GM19468 (cell line): Measurements from ENCODE around the gene FOXP1.

Experiments
- ATAC-seq: cut with Tn5 transposase; IDR thresholded peaks from one replicate; pipeline ENCODE4 v1.9.1; 2021; ENCODE audit warnings: mild to moderate bottlenecking, moderate library complexity, moderate number of reproducible peaks; ENCODE audit not compliant: unreplicated experiment; ENCODE audit errors: extremely low read depth

The FOXP1 gene

DNA sequence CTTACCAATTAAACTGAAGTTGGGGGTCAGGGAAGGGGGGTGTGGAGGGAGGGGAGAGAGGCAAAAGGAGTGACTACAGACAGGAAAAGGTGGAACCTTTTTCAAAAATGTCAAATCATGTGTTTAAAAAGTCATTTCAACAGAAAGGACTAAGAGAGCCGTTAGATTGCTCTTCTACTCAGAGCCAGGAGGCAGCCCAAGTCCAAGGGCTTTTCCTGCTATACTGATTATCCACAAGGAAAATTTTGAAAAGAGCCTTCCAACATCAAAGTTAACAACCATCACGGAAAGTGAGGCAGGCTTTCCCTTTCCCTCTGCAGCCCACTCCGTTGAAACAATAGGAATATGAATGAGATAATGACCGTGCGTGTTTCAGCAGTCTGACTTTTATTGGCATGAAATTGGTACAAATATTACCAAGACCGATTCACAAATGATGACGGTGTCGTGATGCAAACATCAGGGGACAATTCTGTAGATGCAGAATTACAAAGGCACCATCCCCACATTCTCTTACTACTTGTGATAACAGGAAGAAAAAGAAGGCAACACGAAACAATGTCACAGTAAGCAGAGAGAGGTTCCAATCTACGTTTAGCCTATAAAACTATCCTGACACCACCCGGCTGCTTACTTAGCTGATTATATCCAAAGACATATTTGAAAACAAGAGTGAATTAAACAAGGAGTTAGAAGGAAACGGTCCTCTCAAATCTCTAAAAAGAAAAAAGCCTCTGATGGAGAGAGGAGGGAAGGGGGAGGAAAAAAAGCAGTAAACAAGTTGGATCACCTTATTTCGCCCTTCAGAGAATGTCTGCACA is 453.7 kb downstream of the FOXP1 start:
- ATAC-seq: no peak

DNA sequence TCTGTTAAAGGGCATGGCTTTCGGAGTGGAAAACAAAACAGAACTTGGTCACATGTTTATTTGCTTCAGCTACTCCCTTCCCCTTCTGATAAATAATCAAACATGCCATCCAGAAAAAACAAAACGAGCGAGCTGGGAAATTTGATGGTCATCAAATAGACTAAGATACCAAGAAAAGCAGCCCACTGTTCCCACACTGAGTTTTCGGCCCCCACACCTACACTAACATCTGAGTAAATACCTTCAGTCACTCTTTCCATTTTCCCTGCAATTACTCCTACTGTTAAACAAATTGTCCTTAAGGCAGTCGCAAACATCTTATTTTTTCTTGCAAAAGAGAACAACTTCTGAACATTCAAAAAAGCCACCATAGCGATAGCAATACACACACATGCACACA is 454.6 kb downstream of the FOXP1 start:
- no peak for ATAC-seq

DNA sequence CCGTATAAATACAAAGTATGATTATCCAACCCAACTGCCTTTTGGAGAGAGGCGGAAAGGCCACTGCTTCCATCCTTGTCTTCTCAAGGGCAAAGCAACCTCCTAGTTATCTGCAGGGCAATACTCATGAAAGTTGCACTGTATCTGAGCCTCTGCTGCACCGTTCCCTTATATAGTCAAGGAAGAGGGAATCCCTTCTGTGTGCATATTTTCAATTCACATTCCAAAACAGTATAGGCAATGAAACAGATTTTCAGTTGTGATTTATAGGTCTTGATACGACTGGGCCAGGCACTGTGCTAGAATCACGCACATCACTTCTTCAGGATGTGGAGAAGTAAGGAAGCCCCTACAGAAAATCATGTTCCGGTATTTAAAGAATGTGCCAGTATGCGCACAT is 455.7 kb downstream of the FOXP1 start:
- no peak for ATAC-seq

DNA sequence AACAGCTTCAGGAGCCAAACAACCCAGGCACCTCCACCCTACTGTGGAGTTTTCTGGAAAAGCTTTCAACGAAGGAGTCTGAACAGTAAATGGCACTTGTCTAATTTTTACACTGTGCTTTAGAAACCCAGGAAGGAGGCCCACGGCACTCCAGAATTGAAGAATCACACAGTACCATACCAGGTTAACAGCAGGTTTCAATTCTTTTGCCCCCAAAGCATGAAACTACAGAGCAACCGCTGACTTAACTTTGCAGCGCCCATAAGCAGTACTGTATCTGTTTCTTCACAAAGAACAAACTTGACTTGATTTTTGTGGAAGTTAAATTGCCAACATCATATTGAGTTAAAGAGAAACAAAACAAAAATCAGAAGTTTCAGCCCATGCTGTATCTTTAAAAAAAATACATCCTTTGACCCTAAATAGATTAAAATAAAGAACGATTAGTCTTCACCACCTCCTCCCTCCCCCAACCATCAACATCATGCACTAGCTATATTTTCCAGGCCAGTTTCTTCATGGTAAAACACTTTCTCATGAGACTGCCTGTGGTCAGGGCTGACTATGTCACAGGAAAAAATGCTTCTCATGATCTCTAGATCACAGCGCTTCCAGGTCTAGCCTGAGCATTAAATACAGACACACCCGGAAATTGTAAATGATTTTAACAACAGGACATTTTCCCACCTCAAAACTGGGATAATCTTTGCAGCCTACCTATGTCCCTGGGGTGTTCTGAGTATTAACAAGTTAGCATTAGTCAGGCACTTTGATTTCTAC is 456.3 kb downstream of the FOXP1 start:
- ATAC-seq: no peak

DNA sequence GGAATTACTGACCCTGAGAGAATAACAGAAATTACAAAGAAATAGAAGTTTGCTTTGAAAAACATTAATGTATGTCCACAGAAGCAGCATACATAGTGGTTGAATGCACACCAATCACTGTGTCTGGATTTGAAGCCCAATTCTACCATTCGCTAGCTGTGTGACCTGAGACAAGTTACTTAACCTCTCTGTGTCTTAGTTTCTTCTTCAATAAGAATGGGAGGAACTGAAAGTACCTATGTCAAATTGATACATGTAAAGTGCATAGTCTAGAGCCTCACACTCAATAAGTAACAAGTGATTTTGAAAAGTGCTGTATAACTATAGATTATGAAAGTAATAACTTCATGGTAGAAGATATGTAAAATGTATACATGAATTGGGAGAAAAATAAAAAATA is 457.8 kb downstream of the FOXP1 start:
- no peak for ATAC-seq

DNA sequence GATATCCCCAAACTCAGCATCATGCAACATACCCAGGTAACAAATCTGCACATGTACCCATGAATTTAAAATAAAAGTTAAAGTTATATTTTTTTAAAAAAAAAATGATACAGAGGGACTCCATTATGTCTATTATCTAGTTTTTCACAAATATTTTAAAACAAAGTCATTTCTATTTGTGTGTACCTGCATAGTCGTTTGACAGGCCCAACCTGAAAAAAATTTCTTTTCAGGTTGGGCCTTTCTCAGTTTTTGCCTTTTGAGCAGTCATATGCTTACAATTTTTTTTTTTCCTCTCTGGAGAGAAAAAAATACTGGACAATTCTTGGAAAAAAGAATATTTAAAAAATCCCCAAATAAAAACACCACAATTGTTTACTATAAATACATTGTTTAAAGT is 459.5 kb downstream of the FOXP1 start:
- no peak for ATAC-seq

DNA sequence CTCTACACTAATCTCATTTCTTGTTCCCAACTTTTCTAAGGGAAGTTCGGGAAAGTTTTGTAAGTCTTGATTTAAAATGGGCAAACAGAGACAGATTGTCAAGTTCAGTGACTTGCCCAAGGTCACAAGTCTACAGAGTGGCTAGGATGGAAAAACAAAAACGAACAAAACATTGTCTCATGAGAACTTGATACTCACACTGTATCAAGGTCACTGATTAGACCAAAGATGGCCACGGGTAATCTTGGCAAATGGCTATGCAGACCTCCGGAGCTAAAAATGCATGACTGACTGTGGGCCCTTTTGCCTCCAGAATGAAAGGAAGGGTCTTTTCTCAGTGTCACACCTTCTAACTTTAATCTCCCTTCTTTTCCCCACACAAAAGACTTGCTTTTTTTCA is 460.9 kb downstream of the FOXP1 start:
- no peak for ATAC-seq

DNA sequence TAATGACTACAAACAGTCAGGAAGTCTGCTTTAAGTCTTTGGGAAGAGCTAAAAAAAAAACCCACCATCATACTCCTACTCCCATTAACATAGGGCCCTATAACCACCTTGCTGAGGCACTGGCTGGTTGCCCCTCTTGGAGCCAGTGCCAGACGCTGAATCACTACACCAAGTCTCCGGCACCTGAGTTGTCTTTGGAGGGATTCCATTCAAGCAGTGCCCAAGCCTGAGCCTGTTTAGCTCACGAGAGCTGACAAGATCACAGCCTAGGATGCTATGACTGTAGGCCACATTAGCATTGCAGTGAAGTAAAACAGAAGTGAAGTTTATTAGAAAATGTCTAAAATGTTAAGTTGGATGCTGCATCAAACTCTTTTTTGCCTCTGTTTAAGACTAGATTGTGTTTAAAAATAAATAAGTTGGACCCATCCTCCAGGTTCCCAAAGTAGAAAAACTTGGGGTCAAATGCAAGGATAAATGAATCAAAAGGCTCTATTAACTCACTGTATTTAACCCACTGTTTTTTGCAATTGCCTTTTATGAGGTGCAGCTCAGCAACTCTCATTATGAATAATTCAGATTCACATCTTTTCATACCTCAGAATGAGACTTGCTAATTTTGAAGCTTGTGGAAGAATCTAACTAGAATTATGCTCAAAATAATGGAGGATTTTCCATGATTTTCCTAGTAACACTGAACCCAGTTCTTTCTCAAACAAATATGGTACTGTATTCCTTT is 461.9 kb downstream of the FOXP1 start:
- ATAC-seq: no peak

DNA sequence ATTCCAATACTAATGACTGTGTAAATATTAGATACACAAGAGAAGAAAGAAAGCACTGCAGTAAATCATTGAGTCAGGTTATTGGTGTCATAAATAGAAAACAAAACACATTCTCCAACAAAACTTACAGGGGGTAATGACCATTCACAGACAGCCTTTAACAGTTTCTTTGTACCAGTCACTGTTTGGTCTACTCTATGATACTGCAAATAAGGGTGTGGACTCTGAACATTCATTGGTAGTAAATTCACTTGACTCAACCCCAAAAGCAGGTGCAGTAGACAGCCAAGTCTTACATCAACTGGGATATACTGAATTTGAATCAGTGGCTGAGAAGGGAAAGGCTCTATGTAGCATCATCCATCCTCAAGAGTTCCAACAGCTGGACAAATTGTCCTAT is 463.5 kb downstream of the FOXP1 start:
- ATAC-seq: no peak

DNA sequence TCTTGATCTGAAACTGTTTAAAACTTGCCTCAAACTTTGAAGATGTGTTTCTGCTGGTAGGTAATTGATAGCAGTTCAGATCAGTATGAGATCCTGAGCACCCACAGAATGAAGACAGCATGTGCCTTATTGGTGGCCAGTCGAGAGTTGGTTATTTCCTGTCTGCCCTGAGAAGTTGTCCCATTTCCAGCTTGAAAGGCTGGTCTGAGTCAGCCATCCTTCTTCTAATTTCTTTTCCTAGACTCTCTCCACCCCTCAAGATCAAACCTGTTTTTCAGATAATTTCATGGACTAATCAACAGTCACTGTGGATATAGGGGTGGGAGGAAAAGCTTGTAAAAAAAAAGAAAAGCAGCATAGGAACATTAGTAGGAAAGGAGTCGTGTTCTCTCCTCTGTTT is 464.4 kb downstream of the FOXP1 start:
- ATAC-seq: no peak

DNA sequence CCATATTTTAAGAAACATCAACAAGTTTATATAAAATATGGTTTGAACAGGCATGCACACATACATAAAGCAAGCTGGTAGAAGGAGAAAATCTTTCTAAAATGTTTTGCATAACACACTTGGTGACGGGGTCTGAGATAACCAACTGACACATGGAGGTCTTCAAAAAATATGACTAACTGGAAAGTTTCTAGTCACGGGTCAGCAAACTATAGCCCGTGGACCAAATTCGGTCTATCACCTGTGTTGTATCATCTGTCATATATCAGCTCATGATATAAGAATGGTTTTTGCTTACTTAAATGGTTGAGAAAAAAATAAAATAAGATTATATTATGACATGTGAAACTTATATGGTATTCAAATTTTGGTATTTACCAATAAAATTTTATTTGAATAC is 465.1 kb downstream of the FOXP1 start:
- ATAC-seq: no peak

DNA sequence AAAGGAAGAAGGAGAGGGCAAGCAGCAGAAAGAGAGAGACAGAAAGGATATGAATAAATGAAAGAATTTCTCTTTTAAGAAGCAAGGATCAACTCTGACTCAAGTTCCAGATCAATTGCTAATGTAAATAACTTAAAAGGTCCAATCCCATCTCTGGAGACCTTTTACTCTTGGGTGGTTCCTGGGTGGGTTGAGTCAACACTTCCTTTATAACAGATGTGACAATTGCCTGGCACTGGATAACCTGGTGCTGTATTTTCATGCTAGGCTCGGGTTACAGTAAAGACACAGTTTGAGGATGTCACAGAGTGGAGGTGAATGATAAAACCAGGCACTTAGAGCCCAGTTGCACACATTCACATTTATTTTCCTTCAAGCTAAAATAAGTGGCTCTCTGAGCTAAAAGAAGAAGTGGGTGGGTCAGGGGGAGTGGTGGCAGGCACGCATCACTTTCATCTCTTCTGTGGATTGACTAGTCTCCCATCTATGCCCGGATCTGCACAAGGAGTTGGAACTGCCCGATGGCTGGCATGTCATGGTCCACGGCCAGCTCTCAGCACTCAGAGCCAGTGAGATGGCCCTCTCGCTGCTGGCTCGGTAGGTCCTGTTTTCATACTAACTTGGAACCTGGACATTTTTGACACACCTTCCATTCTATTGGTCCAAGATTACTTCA is 465.8 kb downstream of the FOXP1 start:
- no peak for ATAC-seq

DNA sequence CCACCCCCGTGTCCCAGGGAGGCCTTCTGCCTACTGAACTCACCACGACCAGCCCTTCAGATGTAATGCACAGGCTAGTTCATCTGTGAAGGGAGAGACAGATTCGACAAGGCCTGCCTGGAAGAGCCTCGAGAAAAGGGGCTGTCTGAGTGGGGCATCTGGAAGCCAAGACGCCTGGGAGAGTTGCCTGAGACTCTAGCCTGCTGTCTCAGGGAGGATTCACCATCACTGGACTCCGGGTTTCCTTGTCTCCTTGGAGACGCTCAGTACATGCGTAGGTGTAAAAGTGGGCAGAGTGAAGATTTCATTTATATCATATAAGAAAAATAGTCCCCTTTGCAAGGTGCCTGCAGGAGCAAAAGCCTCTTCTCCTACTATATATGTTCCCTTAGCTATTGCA is 468.9 kb downstream of the FOXP1 start:
- no peak for ATAC-seq

DNA sequence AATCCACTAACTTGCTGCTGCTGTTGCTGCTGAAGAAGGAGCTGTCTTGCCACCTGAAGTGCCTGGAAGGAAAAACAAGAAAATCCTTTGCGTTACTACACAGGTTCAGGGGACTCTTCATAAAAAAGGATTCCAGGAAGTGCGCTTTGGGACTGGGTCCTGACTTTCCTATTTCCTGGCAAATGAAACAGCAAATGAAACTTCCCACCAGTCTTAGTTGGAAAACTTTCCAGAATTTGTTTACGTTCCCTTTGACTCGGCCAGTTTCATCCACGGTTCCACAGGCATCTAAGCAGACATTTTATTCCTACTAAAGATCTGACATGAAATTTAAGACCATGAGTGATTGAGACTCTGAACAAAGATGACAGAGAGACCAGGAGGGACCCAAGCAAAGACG is 471.0 kb downstream of the FOXP1 start:
- ATAC-seq: no peak

DNA sequence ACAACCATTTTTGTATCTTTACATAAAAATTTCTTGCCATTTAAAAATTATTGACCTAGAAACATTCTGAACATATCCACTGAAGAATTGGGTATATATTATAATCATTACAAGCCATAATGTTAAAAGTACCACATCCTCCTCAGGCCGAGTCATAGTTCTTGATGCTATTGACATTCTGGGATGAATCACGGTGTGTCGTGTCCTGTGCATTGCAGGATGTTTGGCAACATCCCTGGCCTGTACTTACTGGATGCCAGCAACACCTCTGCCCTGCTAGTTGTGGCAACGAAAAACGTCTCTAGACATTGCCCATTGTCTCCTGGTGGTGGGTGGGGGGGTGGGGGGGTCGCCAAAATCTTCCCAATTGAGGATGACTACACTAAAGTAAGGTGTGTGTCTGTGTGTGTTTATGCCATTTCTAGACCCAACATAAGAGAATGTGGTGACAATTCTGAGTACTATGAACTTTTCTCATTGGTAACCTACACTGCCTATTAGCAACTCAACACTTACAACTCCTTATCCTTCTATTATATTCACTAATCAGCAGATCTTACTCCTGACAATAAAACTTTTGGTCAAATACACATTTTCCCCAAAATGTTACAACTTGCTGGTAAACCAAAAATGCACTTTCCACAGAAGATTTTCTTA is 471.6 kb downstream of the FOXP1 start:
- ATAC-seq: no peak

DNA sequence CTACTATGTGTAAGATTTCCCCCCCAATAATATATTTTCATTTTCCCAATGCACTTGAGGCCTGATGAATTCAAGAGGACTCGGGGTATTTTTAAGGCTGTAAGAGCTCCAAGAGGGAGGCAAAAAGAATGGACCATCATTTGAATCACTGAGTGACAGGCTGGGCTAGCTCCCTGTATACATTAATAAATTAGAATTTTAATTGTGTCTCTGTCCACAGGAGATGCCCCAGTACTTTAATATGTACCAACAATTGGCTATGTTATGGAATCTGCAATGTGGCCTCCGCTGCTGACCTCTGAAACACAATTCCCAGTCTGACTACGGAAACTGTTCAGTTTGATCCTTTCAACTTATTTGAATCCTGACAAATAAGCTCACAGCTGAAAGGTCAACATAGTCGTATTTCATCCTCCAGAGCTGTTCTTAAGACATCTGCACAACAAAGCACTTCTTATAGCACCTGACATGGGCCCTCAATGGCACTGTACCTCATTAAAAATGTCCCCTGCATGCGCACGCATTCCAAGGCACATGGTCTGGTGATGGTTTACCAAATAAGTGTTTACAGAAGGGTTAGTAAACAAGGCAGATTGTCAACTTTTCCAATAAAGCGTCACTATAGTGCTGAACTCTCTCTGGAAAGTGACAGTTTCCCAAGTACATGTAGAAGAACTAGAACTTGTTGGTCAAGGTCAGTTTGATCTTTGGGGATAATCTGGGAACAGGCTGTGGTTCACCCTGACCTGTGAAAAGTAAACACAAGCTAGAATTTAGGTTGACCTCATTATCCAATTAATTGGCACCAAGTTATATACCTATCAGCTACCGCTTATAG is 472.9 kb downstream of the FOXP1 start:
- ATAC-seq: no peak

DNA sequence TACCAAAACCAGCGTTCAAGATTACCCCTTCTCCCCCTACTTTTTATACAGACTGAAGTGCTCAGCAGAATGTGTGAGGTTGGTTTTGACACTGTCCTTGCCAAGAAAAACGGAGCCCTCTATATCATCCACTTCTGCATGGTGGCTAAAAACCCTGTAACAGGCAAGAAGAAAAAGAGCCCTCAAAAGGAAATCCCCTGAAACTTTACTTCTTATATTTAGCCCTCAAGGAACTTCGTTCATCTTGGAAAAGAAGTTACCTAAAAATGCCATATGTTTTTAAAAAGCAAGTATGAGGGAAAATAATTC is 473.6 kb downstream of the FOXP1 start:
- no peak for ATAC-seq

DNA sequence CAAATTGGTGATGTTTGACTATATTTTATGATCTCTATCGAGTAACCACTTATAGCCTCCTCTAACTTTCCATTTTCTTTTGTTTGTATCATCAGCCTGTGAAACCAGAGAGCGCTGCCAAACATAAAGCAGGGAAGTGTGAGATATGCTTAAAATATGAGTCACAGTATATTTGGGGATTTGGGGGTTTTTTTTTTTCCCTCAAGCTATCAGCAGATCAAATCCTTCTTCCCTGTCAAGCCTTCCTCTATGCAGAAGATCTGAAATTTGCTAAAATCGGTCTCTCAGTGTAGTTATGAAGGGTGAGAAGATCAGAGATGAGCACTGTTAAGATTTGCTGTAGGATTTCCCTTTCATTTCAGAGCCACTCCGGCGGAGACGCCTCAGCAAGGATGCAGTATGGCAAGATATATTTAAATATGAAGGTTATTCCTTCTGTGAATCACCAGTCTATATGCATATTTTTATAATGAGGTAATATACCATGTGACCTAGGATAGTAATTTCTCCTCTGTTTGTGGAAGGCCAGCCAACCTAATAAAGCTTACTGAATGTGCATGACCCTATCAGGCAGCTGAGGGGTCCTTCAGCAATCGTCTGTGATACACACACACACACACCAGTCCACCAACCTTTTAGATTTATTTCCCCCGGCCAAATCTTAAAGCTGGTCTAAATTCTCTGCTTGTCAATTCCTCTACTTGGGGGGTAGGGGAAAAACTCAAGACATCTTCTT is 474.1 kb downstream of the FOXP1 start:
- ATAC-seq: no peak

DNA sequence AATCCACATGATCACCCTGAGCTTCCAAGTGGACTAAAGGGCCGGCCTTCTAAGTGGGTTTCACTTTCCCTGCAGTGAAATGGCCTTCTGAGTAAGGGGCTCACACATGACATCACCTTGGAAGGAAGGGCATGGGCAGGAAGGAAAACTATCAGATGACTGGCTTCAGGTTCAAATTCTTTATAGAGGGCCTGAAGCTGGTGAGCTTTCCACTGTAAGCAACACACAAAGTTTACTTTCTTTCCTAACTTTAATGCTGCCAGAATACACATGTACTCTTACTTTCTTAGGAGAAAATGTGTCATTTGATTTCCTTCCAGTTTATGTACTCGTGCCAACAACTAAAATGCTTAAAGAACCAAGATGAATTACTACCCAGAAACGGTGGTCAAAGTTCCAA is 475.6 kb downstream of the FOXP1 start:
- ATAC-seq: no peak
